ENCODE data around the gene TNS3.

Gene TNS3

DNA sequence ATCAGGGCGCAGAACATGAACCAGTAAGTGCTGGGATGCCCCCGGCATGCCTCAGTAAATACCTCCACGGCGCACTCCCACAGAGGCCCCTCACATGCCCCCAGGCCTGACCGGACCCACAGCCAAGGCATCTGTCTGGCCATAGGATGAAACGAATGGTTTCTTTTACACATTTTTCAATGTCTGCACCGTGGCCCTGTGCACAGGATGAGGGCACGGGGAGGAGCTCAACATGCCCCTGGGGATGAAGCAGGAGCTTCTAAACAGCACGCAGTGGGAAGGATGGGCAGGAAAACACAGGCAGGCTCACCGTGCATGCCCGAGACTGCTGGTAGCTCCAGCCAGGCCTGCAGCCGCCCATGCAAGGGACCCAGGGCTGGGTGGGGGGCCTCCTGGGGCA lies 283.3 kb downstream of the TNS3 start:
- Histone ChIP-seq H3K27ac (ENCODE audit: low read length) (no peak overlapping the region), H3K4me1 (ENCODE audit: low read length) (no peaks in the 10 kb centered on the region), H3K9ac (ENCODE audit: low read length) (no peak overlapping the region), H3K36me3 (replicated peaks; ENCODE audit: insufficient read depth, low read length) (peaks cover 8% of the 10 kb centered on the region), H3F3A (ENCODE audit: insufficient read depth, low read length) (no peaks in the 10 kb centered on the region), H3K27me3 (replicated peaks; ENCODE audit: insufficient read depth, low read length) (no peaks in the 10 kb centered on the region), H3K9me3 (replicated peaks; ENCODE audit: insufficient read depth, low read length) (no peaks in the 10 kb centered on the region), H2AFZ (ENCODE audit: low read length) (no peak overlapping the region), H3K4me3 (ENCODE audit: low read length) (no peak overlapping the region), H3K79me2 (ENCODE audit: low read length) (peaks cover 13% of the 10 kb centered on the region; the same call in 1 of the 2 replicates), H3K9me2 (replicated peaks; ENCODE audit: insufficient read depth, low read length) (no peaks in the 10 kb centered on the region), H3K4me2 (ENCODE audit: low read depth, low read length) (no peak overlapping the region), H4K20me1 (ENCODE audit: insufficient read depth, low read length) (no peaks in the 10 kb centered on the region)
- TF ChIP-seq EZH2phosphoT487 (IDR thresholded peaks at IDR 0.05; ENCODE audit: low read length) (no peak), EZH2 (optimal IDR thresholded peaks at IDR 0.05; ENCODE audit: low read depth, low read length) (no peak)
- TF ChIP-seq, protein P1, sequence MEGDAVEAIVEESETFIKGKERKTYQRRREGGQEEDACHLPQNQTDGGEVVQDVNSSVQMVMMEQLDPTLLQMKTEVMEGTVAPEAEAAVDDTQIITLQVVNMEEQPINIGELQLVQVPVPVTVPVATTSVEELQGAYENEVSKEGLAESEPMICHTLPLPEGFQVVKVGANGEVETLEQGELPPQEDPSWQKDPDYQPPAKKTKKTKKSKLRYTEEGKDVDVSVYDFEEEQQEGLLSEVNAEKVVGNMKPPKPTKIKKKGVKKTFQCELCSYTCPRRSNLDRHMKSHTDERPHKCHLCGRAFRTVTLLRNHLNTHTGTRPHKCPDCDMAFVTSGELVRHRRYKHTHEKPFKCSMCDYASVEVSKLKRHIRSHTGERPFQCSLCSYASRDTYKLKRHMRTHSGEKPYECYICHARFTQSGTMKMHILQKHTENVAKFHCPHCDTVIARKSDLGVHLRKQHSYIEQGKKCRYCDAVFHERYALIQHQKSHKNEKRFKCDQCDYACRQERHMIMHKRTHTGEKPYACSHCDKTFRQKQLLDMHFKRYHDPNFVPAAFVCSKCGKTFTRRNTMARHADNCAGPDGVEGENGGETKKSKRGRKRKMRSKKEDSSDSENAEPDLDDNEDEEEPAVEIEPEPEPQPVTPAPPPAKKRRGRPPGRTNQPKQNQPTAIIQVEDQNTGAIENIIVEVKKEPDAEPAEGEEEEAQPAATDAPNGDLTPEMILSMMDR (IDR thresholded peaks at IDR 0.05; ENCODE audit: low read length) = no peak
- DNase-seq = no peak

DNA sequence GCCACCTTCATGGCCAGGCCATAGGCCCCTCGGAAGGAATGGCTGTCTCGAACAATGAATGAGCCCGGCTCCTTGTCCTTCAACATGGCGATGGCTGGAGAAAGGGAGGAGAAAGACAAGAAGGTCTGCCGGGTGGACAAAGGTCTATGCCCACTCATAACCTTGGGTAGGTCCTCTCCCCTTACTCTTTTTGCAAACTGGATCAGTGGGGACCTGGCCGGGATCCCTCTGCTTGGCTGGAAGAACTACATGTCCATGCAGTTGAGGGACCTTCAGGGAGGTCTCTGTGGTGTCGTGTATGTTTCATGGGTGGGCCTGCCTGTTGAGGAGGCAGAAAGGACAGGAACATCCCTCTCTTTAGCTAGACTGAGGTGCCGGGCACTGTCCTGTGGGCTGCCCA lies 284.8 kb downstream of the TNS3 start:
- H3K4me2 ChIP-seq (ENCODE audit: low read depth, low read length) = no peak overlapping the region
- no peak overlapping the region for H2AFZ ChIP-seq (ENCODE audit: low read length)
- H3K27ac ChIP-seq (ENCODE audit: low read length) = no peak overlapping the region
- no peaks in the 10 kb centered on the region for H3K27me3 ChIP-seq (replicated peaks; ENCODE audit: insufficient read depth, low read length)
- peaks cover 17% of the 10 kb centered on the region for H3K36me3 ChIP-seq (replicated peaks; ENCODE audit: insufficient read depth, low read length)
- H4K20me1 ChIP-seq (ENCODE audit: insufficient read depth, low read length) = no peaks in the 10 kb centered on the region
- TF ChIP-seq EZH2phosphoT487 (IDR thresholded peaks at IDR 0.05; ENCODE audit: low read length) (no peak), EZH2 (optimal IDR thresholded peaks at IDR 0.05; ENCODE audit: low read depth, low read length) (no peak)
- TF ChIP-seq, protein P1 (IDR thresholded peaks at IDR 0.05; ENCODE audit: low read length) = no peak
- no peak overlapping the region for H3K4me3 ChIP-seq (ENCODE audit: low read length)
- H3K9me2 ChIP-seq (replicated peaks; ENCODE audit: insufficient read depth, low read length) = no peaks in the 10 kb centered on the region
- peaks cover 11% of the 10 kb centered on the region; the same call in 1 of the 2 replicates for H3K79me2 ChIP-seq (ENCODE audit: low read length)
- H3K9me3 ChIP-seq (replicated peaks; ENCODE audit: insufficient read depth, low read length) = no peaks in the 10 kb centered on the region
- no peaks in the 10 kb centered on the region for H3F3A ChIP-seq (ENCODE audit: insufficient read depth, low read length)
- no peaks in the 10 kb centered on the region for H3K4me1 ChIP-seq (ENCODE audit: low read length)
- H3K9ac ChIP-seq (ENCODE audit: low read length) = no peak overlapping the region
- DNase-seq = no peak

DNA sequence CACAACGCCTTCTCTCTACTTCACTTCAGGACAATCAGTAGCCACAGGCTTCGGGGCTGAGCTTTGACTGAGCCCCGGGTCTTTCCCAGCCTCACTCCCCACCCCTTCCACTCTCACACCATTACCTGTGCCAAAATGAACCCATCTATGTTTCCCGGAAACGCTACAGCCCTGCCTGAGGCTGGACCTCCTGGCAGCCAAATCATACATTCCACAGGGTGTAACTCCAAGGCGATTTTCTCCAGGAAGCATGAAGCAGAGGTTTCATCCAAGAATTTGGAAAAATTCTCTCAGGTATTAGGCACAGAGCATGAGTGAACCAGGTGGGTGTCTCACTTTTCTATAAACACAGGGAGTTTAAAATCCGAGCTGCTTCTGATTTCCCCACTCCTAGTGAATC lies 286.3 kb downstream of the TNS3 start:
- H3K36me3 ChIP-seq (replicated peaks; ENCODE audit: insufficient read depth, low read length) = peaks cover 18% of the 10 kb centered on the region
- H3F3A ChIP-seq (ENCODE audit: insufficient read depth, low read length) = no peaks in the 10 kb centered on the region
- H3K79me2 ChIP-seq (ENCODE audit: low read length) = peaks cover 10% of the 10 kb centered on the region; the same call in 1 of the 2 replicates
- H3K9me2 ChIP-seq (replicated peaks; ENCODE audit: insufficient read depth, low read length) = no peaks in the 10 kb centered on the region
- no peaks in the 10 kb centered on the region for H3K4me1 ChIP-seq (ENCODE audit: low read length)
- H3K27ac ChIP-seq (ENCODE audit: low read length) = no peak overlapping the region
- no peak overlapping the region for H3K4me3 ChIP-seq (ENCODE audit: low read length)
- no peak overlapping the region for H3K9ac ChIP-seq (ENCODE audit: low read length)
- no peak overlapping the region for H2AFZ ChIP-seq (ENCODE audit: low read length)
- H3K4me2 ChIP-seq (ENCODE audit: low read depth, low read length) = no peak overlapping the region
- TF ChIP-seq, protein P1 (IDR thresholded peaks at IDR 0.05; ENCODE audit: low read length) = no peak
- TF ChIP-seq EZH2phosphoT487 (IDR thresholded peaks at IDR 0.05; ENCODE audit: low read length) (no peak), EZH2 (optimal IDR thresholded peaks at IDR 0.05; ENCODE audit: low read depth, low read length) (no peak)
- no peaks in the 10 kb centered on the region for H3K27me3 ChIP-seq (replicated peaks; ENCODE audit: insufficient read depth, low read length)
- no peaks in the 10 kb centered on the region for H3K9me3 ChIP-seq (replicated peaks; ENCODE audit: insufficient read depth, low read length)
- no peaks in the 10 kb centered on the region for H4K20me1 ChIP-seq (ENCODE audit: insufficient read depth, low read length)
- no peak for DNase-seq
